Tibial nerve (tissue), 4 donors: ENCODE results near the gene NME3.

Experiments used
- EP300 ChIP-seq, 2 donors: sonication (generic); formaldehyde crosslinking; IDR thresholded peaks; one replicate each; pipeline ENCODE4 v1.6.1; 2017; ENCODE audit warnings: antibody characterized with exemption in 2 of 2, mild to moderate bottlenecking in 1 of 2
- POLR2A ChIP-seq, 2 donors: fragments of 450-650 bp; IDR thresholded peaks; one replicate each; pipeline ENCODE4 v1.6.1; 2017; ENCODE audit warnings: antibody characterized with exemption in 2 of 2, mild to moderate bottlenecking in 2 of 2, moderate library complexity in 2 of 2
- TF ChIP-seq, protein P1 (sequence below), 5 experiments: fragments of 200-600 bp in 3 of 5; fragments of 450-650 bp in 2 of 5; sonication (generic) in 3 of 5; IDR thresholded peaks; one replicate each; pipeline ENCODE4 v1.5.1; 2016 to 2019; ENCODE audit warnings: antibody characterized with exemption in 5 of 5, mild to moderate bottlenecking in 3 of 5, moderate library complexity in 2 of 5

DNA sequence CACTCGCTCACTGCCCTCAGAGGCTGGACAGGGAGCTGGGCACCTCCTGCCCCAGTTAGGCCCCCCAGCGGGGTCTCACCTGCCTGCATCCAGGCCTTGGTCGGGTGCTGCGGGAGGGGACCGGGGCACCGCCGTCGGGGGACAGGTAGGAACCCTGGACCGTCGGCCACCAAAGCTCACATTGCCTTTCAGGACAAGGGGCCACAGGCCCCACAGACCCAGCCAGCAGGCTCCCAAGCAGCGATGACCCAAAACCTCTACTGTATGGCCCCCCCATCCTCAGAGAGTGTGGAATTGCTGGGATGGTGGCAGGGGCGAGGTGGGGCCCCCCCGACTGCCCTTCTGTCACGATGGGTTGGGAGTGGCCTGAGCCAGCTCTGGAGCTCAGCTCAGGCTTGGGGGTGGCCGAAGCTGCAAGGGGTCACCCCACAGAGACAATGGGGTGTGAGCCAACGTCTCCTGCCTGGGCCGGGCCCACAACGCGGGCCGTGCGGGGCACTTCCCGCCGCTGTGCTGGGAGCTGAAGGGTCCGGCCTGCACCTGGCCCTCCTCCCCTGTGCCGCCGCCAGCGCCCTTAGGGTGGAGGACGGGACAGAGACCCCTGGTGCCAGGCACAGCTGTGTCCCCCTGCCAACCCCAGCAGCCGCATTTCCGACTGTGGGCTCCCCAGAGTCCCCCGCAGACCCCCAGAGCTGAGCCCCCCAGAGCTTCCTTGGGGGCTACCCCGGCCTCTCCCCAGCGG, 21.7 kb upstream of the NME3 start:
- TF ChIP-seq, protein P1, sequence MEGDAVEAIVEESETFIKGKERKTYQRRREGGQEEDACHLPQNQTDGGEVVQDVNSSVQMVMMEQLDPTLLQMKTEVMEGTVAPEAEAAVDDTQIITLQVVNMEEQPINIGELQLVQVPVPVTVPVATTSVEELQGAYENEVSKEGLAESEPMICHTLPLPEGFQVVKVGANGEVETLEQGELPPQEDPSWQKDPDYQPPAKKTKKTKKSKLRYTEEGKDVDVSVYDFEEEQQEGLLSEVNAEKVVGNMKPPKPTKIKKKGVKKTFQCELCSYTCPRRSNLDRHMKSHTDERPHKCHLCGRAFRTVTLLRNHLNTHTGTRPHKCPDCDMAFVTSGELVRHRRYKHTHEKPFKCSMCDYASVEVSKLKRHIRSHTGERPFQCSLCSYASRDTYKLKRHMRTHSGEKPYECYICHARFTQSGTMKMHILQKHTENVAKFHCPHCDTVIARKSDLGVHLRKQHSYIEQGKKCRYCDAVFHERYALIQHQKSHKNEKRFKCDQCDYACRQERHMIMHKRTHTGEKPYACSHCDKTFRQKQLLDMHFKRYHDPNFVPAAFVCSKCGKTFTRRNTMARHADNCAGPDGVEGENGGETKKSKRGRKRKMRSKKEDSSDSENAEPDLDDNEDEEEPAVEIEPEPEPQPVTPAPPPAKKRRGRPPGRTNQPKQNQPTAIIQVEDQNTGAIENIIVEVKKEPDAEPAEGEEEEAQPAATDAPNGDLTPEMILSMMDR (IDR thresholded peaks at IDR 0.05) = no peak
- TF ChIP-seq POLR2A (IDR thresholded peaks at IDR 0.05) = no peak
- TF ChIP-seq EP300 (IDR thresholded peaks at IDR 0.05) = no peak
